IMR-90 (cell line): ENCODE data around the gene UBAC1. TPM values are rescaled to one million over a fixed set of nuclear protein-coding genes. Genes with fewer than 3 reads are reported as not detected.

Experiments
- ATAC-seq: fragments of 200-7000 bp; cut with Tn5 transposase; 2 replicates; pipeline ENCODE4 v1.9.1; 2020; ENCODE audit warnings: low read depth, mild to moderate bottlenecking, moderate library complexity
- BruUV-seq: library from RNA; stranded (reverse); fragments of 400-500 nt; replicated peaks from 2 replicates; lab custom pipeline; 2021; lab: Mats Ljungman, UMichigan
- CTCF ChIA-PET: fragments of 300-600 bp; formaldehyde crosslinking; extraction: SDS; loops from one replicate; lab custom pipeline; 2021; ENCODE audit warnings: antibody characterized with exemption; lab: Yijun Ruan, JAX
- POLR2A ChIA-PET: fragments of 300-600 bp; sonication (Branson Sonifier 250); formaldehyde crosslinking; loops from one replicate; lab custom pipeline; 2022; ENCODE audit warnings: antibody characterized with exemption; ENCODE audit not compliant: unreplicated experiment; lab: Charles Lee
- DNase-seq: peaks from one replicate; pipeline ENCODE4 v3.0.0; 2013
- H2AFZ ChIP-seq: replicated peaks from 2 replicates; pipeline ENCODE3; 2013; ENCODE audit warnings: low read length, mild to moderate bottlenecking; ENCODE audit not compliant: poor library complexity
- H2AK5ac ChIP-seq: 2 replicates; pipeline ENCODE4 v1.6.1; 2013; ENCODE audit warnings: low read depth, low read length, inconsistent platforms
- H2AK9ac ChIP-seq: replicated peaks from 2 replicates; pipeline ENCODE3; 2013; ENCODE audit warnings: mild to moderate bottlenecking, low read depth, low read length, moderate library complexity; ENCODE audit not compliant: poor library complexity
- H2BK120ac ChIP-seq: 2 replicates; pipeline ENCODE4 v1.6.1; 2013; ENCODE audit warnings: low read depth, low read length, inconsistent platforms
- H2BK15ac ChIP-seq: 3 replicates; pipeline ENCODE4 v1.6.1; 2013; ENCODE audit warnings: low read depth, low read length, inconsistent platforms
- H2BK20ac ChIP-seq: 2 replicates; pipeline ENCODE4 v1.6.1; 2013; ENCODE audit warnings: low read depth, mild to moderate bottlenecking, inconsistent platforms, low read length, moderate library complexity
- H2BK5ac ChIP-seq: 2 replicates; pipeline ENCODE4 v1.6.1; 2013; ENCODE audit warnings: mild to moderate bottlenecking, low read depth, low read length, inconsistent platforms; ENCODE audit not compliant: poor library complexity, severe bottlenecking
- H3K14ac ChIP-seq: replicated peaks from 2 replicates; pipeline ENCODE4 v1.6.1; 2013; ENCODE audit warnings: low read depth, low read length, inconsistent platforms
- H3K18ac ChIP-seq: 2 replicates; pipeline ENCODE4 v1.6.1; 2013; ENCODE audit warnings: low read depth, low read length, control low read depth
- H3K23ac ChIP-seq: 2 replicates; pipeline ENCODE4 v1.6.1; 2013; ENCODE audit warnings: low read depth, low read length, inconsistent platforms
- H3K27ac ChIP-seq: 2 replicates; pipeline ENCODE4 v1.5.1; 2013; ENCODE audit warnings: mild to moderate bottlenecking, control low read depth, low read length; ENCODE audit not compliant: insufficient read depth
- H3K27me3 ChIP-seq: 2 replicates; pipeline ENCODE4 v1.6.1; 2013; ENCODE audit warnings: low read length; ENCODE audit not compliant: control insufficient read depth, insufficient read depth
- H3K36me3 ChIP-seq: 2 replicates; pipeline ENCODE4 v1.6.1; 2013; ENCODE audit warnings: low read length, mixed read lengths; ENCODE audit not compliant: control insufficient read depth, insufficient read depth
- H3K4ac ChIP-seq: 2 replicates; pipeline ENCODE4 v1.6.1; 2013; ENCODE audit warnings: low read depth, low read length, inconsistent platforms
- H3K4me1 ChIP-seq: 2 replicates; pipeline ENCODE4 v1.6.1; 2013; ENCODE audit warnings: low read length, mixed read lengths; ENCODE audit not compliant: control insufficient read depth, insufficient read depth
- H3K4me2 ChIP-seq: 2 replicates; pipeline ENCODE4 v1.6.1; 2013; ENCODE audit warnings: low read depth, mild to moderate bottlenecking, control low read depth, low read length, moderate library complexity
- H3K4me3 ChIP-seq: 2 replicates; pipeline ENCODE4 v1.5.1; 2013; ENCODE audit warnings: low read depth, mild to moderate bottlenecking, control low read depth, low read length, moderate library complexity; ENCODE audit not compliant: insufficient read depth
- H3K56ac ChIP-seq: 2 replicates; pipeline ENCODE4 v1.6.1; 2013; ENCODE audit warnings: low read length, inconsistent platforms; ENCODE audit not compliant: insufficient read depth; ENCODE audit errors: extremely low read depth
- H3K79me1 ChIP-seq, 2 experiments: 2 replicates each; pipeline ENCODE4 v1.6.1; 2013; ENCODE audit warnings: low read length in 2 of 2, inconsistent platforms in 1 of 2, low read depth in 1 of 2
- H3K9ac ChIP-seq: 2 replicates; pipeline ENCODE4 v1.6.1; 2013; ENCODE audit warnings: low read depth, low read length, control low read depth
- H3K9me1 ChIP-seq: 2 replicates; pipeline ENCODE4 v1.6.1; 2013; ENCODE audit warnings: low read length, inconsistent platforms; ENCODE audit not compliant: insufficient read depth
- H3K9me3 ChIP-seq: 2 replicates; pipeline ENCODE4 v1.6.1; 2013; ENCODE audit warnings: low read length; ENCODE audit not compliant: control insufficient read depth, insufficient read depth
- H4K20me1 ChIP-seq: 2 replicates; pipeline ENCODE4 v1.6.1; 2013; ENCODE audit warnings: low read length, inconsistent platforms; ENCODE audit not compliant: insufficient read depth
- H4K5ac ChIP-seq: 2 replicates; pipeline ENCODE4 v1.6.1; 2013; ENCODE audit warnings: mild to moderate bottlenecking, low read depth, low read length, control low read depth
- H4K8ac ChIP-seq, 2 experiments: 2 replicates each; pipeline ENCODE4 v1.6.1; 2013; ENCODE audit warnings: low read depth in 2 of 2, low read length in 2 of 2, control low read depth in 1 of 2, inconsistent platforms in 1 of 2
- H4K91ac ChIP-seq: 2 replicates; pipeline ENCODE4 v1.6.1; 2013; ENCODE audit warnings: low read depth, low read length, inconsistent platforms; ENCODE audit not compliant: insufficient read depth
- CEBPB ChIP-seq: IDR thresholded peaks from 2 replicates; pipeline ENCODE4 v1.6.1; 2012; ENCODE audit warnings: low read depth, low read length, improper control_type of control experiment
- CHD1 ChIP-seq: IDR thresholded peaks from 2 replicates; pipeline ENCODE4 v1.6.1; 2012; ENCODE audit warnings: low read depth, low read length, improper control_type of control experiment
- FOS ChIP-seq: fragments of 150-350 bp; IDR thresholded peaks from 2 replicates; pipeline ENCODE4 v1.6.1; 2016; ENCODE audit warnings: low read depth, low read length
- MAFK ChIP-seq: IDR thresholded peaks from 2 replicates; pipeline ENCODE4 v1.6.1; 2012; ENCODE audit warnings: low read depth, low read length, improper control_type of control experiment
- MAZ ChIP-seq: IDR thresholded peaks from 2 replicates; pipeline ENCODE4 v1.6.1; 2012; ENCODE audit warnings: low read depth, mild to moderate bottlenecking, low read length, improper control_type of control experiment, moderate library complexity, borderline replicate concordance
- MXI1 ChIP-seq: IDR thresholded peaks from 2 replicates; pipeline ENCODE4 v1.6.1; 2012; ENCODE audit warnings: low read depth, mild to moderate bottlenecking, low read length, moderate library complexity, borderline replicate concordance
- NFE2L2 ChIP-seq: fragments of 150-350 bp; IDR thresholded peaks from 2 replicates; pipeline ENCODE4 v1.6.1; 2016; ENCODE audit warnings: low read depth, mild to moderate bottlenecking, low read length
- POLR2A ChIP-seq: IDR thresholded peaks from 2 replicates; pipeline ENCODE4 v1.6.1; 2012; ENCODE audit warnings: mild to moderate bottlenecking, low read depth, low read length
- RAD21 ChIP-seq: IDR thresholded peaks from 2 replicates; pipeline ENCODE4 v1.6.1; 2012; ENCODE audit warnings: low read length, improper control_type of control experiment
- RCOR1 ChIP-seq: IDR thresholded peaks from 2 replicates; pipeline ENCODE4 v1.6.1; 2012; ENCODE audit warnings: mild to moderate bottlenecking, low read length, improper control_type of control experiment; ENCODE audit not compliant: insufficient replicate concordance
- RFX5 ChIP-seq: IDR thresholded peaks from 2 replicates; pipeline ENCODE4 v1.8.0; 2012; ENCODE audit warnings: low read depth, mild to moderate bottlenecking, low read length, moderate library complexity
- SMC3 ChIP-seq: fragments of 150-350 bp; IDR thresholded peaks from 2 replicates; pipeline ENCODE4 v1.6.1; 2016; ENCODE audit warnings: low read depth, mild to moderate bottlenecking, antibody characterized with exemption, low read length, moderate library complexity
- WGBS, 2 experiments: methylation state at CpG; one replicate each; pipeline versions ENCODE4 v1.1.5 to v1.1.7; 2013; ENCODE audit warnings: missing lambda C conversion rate in 2 of 2; ENCODE audit not compliant: insufficient read length in 1 of 2; ENCODE audit errors: extremely low coverage in 2 of 2; 5-methylcytosine and 5-hydroxymethylcytosine counted together
- dilution Hi-C: fragments of 300-500 bp; cut with HindIII; formaldehyde crosslinking; loops from one replicate; pipeline ENCODE4 v1.14.3; 2018; ENCODE audit warnings: low sequenced_read_pairs; ENCODE audit not compliant: unreplicated experiment
- in situ Hi-C: fragments of 300-500 bp; cut with MboI; formaldehyde crosslinking; loops from 3 replicates; pipeline ENCODE4 v1.14.3; 2019; ENCODE audit warnings: low sequenced_read_pairs, inconsistent platforms, mixed read lengths
- intact Hi-C: fragments of 100-400 bp; cut with micrococcal nuclease; formaldehyde crosslinking; loops from 2 replicates; pipeline ENCODE4 v1.10.0; 2022
- polyA plus RNA-seq, 3 experiments: library from polyadenylated mRNA; depleted of rRNA; stranded (reverse); fragments of >200 nt; gene quantifications; 2 replicates each; pipeline ENCODE4 v1.2.3, GENCODE V29; 2012; ENCODE audit warnings: low replicate concordance in 1 of 3
- total RNA-seq: library from RNA; depleted of rRNA; stranded (reverse); fragments of >200 nt; gene quantifications from 2 replicates; pipeline ENCODE4 v1.2.3, GENCODE V29; 2012
- TF ChIP-seq, protein P1 (sequence below): conservative IDR thresholded peaks from 2 replicates; pipeline ENCODE4 v1.5.1; 2012; ENCODE audit warnings: mild to moderate bottlenecking, low read depth, low read length, improper control_type of control experiment
- TF ChIP-seq, protein P2 (sequence below): fragments of 150-350 bp; IDR thresholded peaks from 2 replicates; pipeline ENCODE4 v1.6.1; 2017; ENCODE audit warnings: mild to moderate bottlenecking, antibody characterized with exemption, low read length, low read depth
- TF ChIP-seq, protein P3 (sequence below): fragments of 150-350 bp; IDR thresholded peaks from 2 replicates; pipeline ENCODE4 v1.6.1; 2016; ENCODE audit warnings: low read depth, mild to moderate bottlenecking, low read length, moderate library complexity, borderline replicate concordance

UBAC1 gene
- total and polyA plus RNA-seq, 2 of the 4 experiments (the other 2 are of a cell fraction): 25.3 to 33.9 TPM

DNA sequence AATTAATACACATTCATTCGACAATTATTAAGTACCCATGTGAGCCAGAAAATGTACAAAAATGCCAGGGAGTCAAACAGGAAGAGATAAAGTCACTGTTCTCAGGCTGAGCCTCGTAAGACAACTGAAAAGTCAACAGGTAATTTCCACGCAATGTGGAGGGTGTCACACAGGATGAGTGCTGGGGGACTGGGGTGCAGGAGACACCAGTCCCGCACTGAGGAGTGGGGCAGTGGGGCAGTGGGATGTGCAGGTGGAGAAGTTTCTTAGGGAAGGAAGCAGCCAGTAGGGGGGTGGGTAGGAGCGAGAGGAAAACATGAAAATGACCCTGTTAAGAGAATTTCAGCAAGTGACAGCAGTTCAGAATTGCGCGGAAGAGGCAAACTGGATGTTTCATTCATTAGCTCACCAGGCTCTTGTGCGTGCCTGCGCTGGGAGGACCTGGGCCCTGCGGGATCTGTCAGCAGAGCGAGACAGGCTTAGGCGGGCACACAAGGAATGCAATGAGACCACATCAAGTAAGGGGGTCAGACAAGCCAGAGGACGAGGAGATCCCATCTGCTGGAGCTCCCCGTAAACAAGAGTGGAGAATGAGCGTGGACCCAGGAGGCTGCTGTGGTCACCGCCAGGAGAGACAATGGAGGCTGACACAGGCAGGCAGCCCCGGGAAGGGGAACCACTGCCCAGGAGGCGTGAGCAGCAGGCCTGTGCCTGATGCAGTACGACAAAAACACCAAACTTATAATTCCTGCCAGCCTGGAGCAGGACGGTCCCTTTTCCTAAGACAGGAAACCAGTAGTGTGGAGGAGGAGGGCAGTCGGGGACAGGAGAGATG is 74.8 kb downstream of the UBAC1 start:
- intact Hi-C loops: no loop called here
- H3K56ac ChIP-seq: no peak overlapping the region
- peak overlapping the region; percentile 34; the same call in 1 of the 2 replicates for H2AK5ac ChIP-seq
- peak overlapping the region; percentile 14; the same call in 1 of the 2 replicates for H3K14ac ChIP-seq
- H4K8ac ChIP-seq: no peak overlapping the region
- no peak overlapping the region for H2BK120ac ChIP-seq
- peaks cover 98% of the 10 kb centered on the region for H4K20me1 ChIP-seq
- H2AFZ ChIP-seq: no peak overlapping the region
- no peak overlapping the region; the same call in 1 of the 2 replicates for H4K91ac ChIP-seq
- H3K4me3 ChIP-seq: no peak overlapping the region
- no peak overlapping the region for H4K5ac ChIP-seq
- peaks cover 29 to 100% of the 10 kb centered on the region in 2 experiments; a peak in 3 of 4 replicates for H3K79me1 ChIP-seq
- no peak overlapping the region for H2BK5ac ChIP-seq
- ChIA-PET POLR2A (no interaction called here), CTCF (no interaction called here)
- H3K36me3 ChIP-seq: peaks cover 2% of the 10 kb centered on the region
- H3K27me3 ChIP-seq: no peaks in the 10 kb centered on the region
- peak overlapping the region; percentile 9; the same call in 1 of the 2 replicates for H3K4ac ChIP-seq
- BruUV-seq: no TSS peak
- WGBS, 2 experiments: 89% methylated on average over 14 of the region's 21 CpGs; no CpG with 5 or more reads in 1 of the 2 experiments
- H3K27ac ChIP-seq: no peak overlapping the region
- H3K9ac ChIP-seq: no peak overlapping the region
- in situ Hi-C loops: no loop called here
- H3K9me1 ChIP-seq: peaks cover 65% of the 10 kb centered on the region
- H3K4me1 ChIP-seq: peaks cover 33% of the 10 kb centered on the region
- dilution Hi-C loops: no loop called here
- H3K9me3 ChIP-seq: no peaks in the 10 kb centered on the region
- H2BK15ac ChIP-seq: no peak overlapping the region
- no peak for ATAC-seq
- DNase-seq: no peak
- peak overlapping the region; percentile 57 for H2AK9ac ChIP-seq
- no peak overlapping the region for H2BK20ac ChIP-seq
- H3K18ac ChIP-seq: no peak overlapping the region
- no peak overlapping the region for H3K4me2 ChIP-seq
- H3K23ac ChIP-seq: no peak overlapping the region
- TF ChIP-seq, protein P1, sequence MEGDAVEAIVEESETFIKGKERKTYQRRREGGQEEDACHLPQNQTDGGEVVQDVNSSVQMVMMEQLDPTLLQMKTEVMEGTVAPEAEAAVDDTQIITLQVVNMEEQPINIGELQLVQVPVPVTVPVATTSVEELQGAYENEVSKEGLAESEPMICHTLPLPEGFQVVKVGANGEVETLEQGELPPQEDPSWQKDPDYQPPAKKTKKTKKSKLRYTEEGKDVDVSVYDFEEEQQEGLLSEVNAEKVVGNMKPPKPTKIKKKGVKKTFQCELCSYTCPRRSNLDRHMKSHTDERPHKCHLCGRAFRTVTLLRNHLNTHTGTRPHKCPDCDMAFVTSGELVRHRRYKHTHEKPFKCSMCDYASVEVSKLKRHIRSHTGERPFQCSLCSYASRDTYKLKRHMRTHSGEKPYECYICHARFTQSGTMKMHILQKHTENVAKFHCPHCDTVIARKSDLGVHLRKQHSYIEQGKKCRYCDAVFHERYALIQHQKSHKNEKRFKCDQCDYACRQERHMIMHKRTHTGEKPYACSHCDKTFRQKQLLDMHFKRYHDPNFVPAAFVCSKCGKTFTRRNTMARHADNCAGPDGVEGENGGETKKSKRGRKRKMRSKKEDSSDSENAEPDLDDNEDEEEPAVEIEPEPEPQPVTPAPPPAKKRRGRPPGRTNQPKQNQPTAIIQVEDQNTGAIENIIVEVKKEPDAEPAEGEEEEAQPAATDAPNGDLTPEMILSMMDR: no peak
- TF ChIP-seq FOS (no peak), MAZ (no peak), SMC3 (no peak), MXI1 (no peak), RCOR1 (no peak), NFE2L2 (no peak), RAD21 (no peak), MAFK (no peak), POLR2A (no peak), RFX5 (no peak), CHD1 (no peak), CEBPB (no peak)
- TF ChIP-seq, protein P2, sequence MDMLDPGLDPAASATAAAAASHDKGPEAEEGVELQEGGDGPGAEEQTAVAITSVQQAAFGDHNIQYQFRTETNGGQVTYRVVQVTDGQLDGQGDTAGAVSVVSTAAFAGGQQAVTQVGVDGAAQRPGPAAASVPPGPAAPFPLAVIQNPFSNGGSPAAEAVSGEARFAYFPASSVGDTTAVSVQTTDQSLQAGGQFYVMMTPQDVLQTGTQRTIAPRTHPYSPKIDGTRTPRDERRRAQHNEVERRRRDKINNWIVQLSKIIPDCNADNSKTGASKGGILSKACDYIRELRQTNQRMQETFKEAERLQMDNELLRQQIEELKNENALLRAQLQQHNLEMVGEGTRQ: no peak
- TF ChIP-seq, protein P3, sequence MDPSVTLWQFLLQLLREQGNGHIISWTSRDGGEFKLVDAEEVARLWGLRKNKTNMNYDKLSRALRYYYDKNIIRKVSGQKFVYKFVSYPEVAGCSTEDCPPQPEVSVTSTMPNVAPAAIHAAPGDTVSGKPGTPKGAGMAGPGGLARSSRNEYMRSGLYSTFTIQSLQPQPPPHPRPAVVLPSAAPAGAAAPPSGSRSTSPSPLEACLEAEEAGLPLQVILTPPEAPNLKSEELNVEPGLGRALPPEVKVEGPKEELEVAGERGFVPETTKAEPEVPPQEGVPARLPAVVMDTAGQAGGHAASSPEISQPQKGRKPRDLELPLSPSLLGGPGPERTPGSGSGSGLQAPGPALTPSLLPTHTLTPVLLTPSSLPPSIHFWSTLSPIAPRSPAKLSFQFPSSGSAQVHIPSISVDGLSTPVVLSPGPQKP: no peak
